G401.6 (cell line): ENCODE measurements around the gene NAA30.

Source experiments
- FAIRE-seq: peaks from 2 replicates; lab custom pipeline; 2012; peaks lifted over from hg19 to GRCh38; lab: Jason Lieb, UNC

The NAA30 gene

DNA sequence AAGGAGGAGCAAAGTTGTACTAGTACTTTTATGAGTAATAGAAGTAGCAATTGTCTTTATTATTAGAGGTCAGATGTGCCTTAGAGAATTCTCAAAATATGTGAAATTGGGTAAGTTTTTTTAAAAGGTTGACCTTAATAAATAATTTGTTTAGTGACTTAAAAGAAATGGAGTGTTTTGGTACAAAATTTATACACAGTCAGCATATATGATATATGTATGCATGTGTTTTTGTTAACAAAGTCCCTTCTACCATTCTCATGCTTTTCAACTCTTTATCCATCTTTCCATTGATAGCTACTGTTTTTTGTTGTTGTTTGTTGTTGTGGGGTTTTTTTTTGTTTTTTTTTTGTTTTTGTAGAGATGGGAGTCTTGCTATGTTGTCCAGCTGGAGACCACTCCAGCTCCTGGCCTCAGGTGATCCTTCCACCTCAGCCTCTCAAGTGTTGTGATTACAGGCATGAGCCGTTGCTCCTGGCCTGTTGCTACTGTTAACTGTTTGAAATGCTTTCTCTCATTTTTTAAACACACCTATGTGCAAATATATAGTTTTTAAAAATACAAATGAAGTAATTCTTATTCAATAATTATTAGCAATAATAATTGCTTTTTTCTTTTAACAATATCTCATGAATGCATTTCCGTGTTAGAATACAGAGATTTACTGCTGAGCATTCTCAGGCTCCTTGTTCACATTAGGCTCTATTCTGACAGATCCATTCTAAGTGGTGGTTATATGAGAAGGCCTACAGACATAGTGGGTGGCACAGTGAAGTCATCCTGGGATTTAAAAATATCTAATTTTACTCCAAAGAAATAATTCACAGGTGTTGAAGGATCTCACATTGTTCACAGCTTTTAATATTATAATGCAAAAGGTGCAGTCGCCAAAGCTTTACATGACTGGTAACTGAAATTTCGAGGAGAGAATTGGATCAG lies 10.4 kb downstream of the NAA30 start:
- FAIRE-seq, result no peak

DNA sequence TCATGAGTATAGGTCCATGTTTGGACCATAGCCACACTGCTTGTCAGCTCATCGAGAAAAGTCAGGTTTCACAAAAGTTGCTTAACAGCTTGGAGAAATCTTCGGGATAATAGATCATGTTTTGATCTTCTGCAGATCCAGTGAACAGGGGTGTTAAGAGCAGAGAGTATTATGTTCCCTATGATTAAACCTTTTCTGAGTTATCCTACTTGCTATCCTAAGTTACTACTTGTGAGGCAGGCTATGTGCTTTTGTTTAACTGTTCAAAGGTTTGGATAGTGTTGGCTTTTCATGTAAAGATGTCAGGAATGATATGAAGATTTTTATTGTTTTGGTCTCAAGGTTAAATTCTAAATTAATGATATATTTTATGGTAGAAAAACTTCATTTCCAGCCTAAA lies 11.1 kb downstream of the NAA30 start:
- no peak for FAIRE-seq

DNA sequence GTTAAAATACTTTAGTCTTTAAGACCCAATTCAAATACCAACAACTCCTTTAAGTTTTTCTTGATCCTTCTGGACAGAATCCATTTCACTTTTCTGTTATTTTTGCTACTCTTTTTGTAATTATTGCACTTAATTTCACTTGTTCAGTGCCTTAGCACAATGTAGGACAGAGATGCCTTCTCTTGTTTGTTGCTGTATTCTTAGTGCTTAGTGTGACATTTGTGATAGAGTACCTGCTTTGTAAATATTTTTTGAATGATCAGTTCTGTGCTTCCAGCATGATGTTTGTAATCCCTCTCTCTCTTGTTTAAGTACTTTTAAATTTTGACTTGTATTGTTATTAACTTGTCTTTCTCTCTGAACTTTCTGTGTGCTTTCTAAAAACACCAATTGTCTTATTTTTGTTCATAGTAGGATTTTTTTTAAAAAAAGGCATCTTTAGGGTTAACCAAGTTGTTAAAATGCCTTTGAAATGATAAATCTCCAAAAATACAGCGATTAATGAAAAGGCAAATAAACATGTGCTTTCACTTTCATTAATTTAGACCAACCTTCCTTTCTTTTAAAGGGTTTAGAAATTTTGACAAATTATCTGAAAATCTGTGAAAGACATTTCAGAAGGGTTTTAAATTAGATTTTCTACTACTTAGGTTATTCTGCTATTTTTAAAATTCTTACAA lies 11.9 kb downstream of the NAA30 start:
- FAIRE-seq, result peak; percentile 62

DNA sequence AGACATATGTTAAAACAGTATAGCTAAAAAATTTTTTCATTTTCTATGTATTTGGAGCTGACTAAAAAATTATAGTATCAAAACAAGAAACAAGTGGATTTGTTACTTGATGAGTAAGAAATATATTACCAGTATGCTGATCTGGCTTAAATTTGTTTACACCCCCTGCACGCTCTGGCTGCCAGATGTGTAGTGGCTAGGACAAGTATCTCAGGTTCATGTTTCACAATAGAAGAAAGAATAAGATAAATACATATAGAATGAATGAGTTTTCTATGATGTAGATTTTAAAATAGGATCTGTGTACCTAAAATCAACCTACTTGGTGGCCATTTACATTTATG lies 13.1 kb downstream of the NAA30 start:
- FAIRE-seq, result no peak

DNA sequence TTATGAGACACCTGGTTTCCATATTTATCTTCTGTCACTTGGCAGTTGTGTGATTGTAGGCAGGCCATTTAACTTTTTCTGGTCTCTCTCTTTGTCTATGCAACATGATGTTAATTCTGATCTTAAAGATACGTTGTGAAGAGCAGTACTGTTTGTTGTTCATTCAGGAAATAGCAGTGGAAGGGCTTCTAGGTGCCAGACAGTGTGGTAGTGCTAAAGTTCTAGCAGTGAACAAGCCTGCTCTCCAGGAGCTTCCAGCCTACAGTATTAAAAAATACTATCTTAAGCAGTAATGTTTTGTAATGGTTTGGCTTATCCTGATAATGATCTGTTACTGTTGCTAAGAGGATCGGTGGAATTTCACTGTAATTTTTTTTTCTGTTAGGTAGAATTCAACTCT lies 15.2 kb downstream of the NAA30 start:
- FAIRE-seq, result no peak

DNA sequence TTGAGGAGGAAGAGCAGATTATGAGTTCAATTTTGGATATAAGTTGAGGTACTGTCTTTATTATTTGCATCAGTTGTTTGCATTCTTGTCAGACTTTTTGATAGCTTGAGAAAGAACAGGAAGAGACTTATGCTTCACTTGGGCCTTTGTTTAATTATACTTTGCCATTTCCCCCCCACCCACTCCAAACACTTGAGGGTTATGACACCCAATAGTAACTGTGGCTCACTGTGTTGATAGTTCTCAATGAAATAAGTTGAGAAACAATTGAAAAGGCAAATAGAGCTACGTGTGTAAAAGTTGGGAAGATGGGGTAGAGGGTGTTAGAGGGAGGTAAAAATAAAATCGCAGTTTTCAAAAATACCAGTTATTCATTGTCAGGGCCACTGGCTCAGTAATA lies 17.7 kb downstream of the NAA30 start:
- FAIRE-seq, result no peak

DNA sequence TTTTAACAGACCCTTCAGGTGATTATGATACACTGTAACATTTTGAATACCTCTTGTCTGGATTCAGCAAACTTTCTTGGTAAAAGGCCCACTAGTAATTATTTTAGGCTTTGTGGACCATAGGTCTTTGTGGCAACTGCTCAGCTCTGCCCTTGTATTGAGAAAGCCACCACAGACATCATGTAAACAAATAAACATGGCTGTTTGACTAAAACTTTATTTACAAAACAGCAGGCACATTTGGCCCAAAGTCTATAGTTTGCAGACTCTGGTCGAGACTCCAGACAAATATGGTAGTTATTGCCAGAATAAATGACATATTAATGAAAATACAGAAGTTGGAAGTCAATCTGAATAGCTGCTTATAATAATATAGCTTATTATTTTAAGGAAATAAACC lies 18.2 kb downstream of the NAA30 start:
- no peak for FAIRE-seq

DNA sequence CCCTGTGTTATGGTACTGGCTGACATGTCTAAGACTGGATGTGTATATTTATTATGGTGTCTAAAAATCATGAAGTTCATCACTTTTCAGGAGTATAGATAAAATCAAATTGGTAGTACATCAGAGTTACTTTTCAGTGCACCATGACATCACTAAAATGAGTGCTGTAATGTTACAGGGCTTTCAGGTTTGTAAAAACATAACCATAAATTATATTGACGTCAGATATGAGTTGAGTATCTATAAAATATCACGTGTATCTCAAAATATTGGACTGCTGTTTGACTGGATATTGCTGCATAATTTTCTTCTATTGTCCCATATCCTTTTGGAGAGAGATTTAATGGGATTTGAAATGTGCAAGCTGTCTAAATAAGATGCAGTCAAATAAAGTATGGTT lies 22.0 kb downstream of the NAA30 start:
- no peak for FAIRE-seq

DNA sequence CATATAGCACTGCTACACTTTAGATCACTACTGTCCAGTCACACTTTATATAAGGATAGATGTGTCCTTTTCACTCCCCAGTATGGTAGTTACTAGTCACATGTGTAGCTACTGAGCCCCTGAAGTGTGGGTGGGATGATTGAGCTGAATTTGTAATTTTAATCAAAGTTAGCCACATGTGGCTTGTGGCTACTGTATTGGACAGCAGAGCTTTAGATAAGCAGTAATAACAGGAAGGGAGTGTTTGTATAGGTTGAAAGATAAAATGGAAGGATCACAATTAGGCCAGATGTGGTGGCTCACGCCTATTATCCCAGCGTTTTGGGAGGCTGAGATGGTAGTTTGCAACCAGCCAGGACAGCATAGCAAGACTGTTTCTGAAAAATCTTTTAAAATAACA lies 23.5 kb downstream of the NAA30 start:
- FAIRE-seq, result no peak

DNA sequence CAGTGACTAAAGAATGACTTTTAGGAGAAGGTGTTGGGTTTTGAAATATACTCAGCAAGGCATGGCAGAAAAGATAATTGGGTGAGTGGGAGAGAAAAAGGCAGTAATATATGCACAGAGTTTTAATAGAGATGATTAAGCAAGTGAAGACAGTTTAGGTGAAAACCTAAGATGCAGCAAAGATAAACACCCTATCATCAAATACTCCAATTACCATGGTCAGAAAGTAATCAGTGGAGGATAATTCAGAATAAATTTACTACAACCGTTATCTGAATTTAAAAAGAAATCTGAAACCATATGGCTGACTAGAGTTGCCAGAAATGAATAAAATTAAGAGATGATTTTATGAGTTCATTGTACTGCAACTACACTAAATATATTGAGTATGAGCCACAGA lies 26.8 kb downstream of the NAA30 start:
- no peak for FAIRE-seq

DNA sequence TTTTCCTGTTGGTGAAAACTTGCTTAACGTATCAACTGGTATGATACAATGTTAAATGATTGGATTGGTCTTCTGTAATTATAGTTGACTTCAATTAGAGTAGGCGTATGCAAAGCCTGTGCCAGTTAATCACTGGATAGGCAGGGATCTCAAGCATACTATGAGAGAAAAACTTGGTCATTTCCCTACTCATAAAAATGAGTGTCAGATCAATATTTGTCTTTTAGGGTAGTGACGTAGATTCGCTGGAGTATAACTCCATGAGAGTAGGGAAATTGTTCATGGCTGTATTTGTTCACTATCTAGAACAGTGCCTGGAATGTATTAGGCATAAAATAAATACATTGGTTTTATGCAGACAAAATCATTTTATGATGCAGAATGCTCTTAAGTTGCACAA lies 28.6 kb downstream of the NAA30 start:
- no peak for FAIRE-seq

DNA sequence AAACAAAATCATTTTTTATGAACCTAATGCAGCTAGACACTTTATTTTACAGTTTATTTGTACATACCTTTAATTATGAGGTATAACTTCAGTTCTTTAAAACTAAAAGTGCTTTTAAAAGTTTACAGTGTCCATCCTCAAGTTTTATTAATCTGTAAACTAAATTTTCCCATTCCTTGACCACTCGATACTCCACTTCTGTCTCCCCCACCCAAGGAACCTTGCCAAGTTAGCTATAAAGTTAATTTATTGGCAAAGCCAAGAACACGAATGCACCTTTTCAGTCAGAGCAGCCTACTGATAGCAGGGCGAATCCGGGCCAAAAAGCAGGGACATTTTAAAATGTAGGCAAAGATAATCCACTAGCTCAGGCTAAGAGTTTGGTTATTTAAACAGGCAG lies 29.6 kb downstream of the NAA30 start:
- no peak for FAIRE-seq

DNA sequence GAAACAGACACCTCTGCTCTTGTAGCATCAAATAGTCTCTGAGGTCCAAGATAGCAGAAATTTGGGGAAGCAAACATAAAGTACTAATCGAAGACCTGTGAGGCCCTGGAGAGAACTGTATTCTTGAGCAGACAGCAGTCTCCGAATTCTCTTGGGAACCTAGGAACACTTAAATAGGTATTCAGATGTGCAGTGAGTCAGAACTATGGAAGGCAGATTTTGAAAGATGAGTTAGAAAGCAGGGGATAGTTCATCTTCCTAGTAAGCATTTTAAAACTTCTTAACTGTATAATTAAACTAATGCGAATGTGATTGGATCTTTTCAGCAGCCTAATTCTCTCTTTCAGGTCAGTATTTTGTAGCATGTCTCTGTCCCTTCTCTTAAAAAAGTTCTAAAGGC lies 30.6 kb downstream of the NAA30 start:
- no peak for FAIRE-seq

DNA sequence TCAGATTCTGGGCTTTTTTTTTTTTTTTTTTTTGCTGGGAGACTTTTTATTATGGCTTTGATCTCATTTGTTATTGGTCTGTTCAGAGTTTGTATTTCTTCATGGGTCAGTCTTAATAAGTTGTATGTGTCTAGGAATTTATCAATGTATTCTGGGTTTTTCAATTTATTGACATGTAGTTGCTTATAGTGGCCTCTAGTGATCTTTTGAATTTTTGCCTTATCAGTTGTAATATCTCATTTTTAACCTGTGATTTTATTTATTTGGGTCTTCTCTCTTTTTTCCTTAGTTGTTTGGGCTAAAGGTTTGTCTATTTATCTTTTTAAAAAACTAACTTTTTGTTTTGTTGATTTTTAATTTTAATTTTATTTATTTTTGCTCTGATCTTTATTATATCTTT lies 45.5 kb downstream of the NAA30 start:
- peak; percentile 60 for FAIRE-seq

DNA sequence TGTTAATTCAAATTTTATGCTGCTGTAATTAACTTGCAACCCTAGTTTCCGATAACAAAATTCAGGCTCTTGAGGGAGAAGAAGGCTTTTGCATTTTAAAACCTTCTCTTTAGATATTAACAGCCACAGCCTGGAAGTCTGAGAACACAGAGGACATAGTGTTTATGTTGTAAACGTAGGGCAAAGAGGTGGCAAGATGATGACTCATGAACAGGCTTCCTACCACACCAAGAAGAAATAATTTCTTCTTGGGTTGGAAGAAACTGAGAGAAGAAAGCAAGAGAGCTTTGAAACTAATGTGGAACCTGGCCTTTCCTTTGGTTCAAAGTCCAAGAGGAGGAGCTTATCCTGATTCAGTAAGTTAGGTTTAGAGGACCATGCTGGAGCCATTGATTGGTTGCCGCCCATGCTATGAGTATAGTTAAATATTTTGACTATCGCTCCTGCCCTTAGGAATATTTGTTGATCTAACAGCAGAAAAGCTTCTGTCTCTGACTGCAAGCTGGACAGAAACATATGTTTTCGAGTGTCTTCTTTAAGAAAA lies 71.5 kb downstream of the NAA30 start:
- no peak for FAIRE-seq

DNA sequence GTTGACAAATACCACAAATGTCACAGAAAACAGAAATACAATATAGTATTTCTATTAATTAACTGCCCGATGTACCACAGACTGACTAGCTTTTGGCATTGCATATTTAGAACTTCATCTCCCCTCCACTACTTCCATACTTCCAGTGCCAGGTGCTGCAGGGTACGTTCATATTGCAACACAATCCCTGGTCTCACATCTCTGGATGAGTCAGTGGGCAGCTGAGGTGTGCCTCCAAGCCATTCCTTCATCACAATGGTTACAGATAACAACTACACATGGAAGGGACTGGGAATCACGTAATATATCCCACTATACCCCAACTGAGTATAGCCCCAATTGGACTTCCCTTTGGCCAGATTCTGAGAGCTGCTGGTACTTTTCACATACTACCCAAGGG lies 72.2 kb downstream of the NAA30 start:
- FAIRE-seq, result no peak

DNA sequence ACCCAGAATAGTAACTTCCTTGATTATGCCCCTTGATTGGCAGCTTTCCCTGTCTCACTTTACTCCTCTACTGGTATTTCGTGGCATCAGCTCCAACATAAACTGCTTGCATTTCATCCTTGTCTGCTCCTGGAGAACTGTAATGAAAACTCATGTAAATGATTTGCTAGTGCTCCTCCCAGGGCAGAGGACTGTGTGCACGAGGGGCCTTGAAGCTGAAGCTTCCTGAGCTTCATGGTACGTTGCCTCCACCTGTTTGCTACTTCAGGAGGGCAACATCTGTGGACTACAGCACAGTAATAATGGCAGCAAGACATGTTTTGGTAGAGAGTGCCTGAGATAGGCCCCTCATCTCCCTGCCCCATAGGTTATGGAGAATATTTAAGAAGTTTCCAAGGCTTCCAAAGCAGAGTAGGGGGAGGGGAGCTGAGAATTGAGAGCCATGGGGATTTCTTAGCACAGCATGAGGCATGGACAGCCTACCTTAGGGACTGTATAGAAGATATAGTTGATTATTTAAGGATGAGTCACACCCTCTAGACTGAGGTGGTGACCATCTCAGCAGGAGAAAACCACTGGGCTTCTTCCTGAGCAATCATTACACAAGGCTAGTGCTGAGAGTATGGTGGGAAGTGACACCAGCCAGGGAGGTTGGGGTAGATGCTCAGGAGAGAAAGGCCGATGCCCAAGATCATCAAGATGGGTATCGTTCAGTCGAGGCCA lies 73.8 kb downstream of the NAA30 start:
- no peak for FAIRE-seq
